Mesendoderm (in vitro differentiated cells): ENCODE results near the gene FLT1.

Experiments
- DNase-seq: peaks from one replicate; pipeline ENCODE4 v3.0.0; 2013
- H2AK5ac ChIP-seq: 2 replicates; pipeline ENCODE4 v1.6.1; 2013; ENCODE audit warnings: low read length, inconsistent platforms
- H2BK120ac ChIP-seq: 2 replicates; pipeline ENCODE4 v1.6.1; 2013; ENCODE audit warnings: low read depth, mild to moderate bottlenecking, low read length, moderate library complexity, mixed read lengths
- H2BK15ac ChIP-seq: replicated peaks from 2 replicates; pipeline ENCODE4 v1.6.1; 2013; ENCODE audit warnings: low read depth, mild to moderate bottlenecking, moderate library complexity
- H2BK5ac ChIP-seq: 2 replicates; pipeline ENCODE4 v1.6.1; 2013; ENCODE audit warnings: low read length, inconsistent platforms
- H3K18ac ChIP-seq: 2 replicates; pipeline ENCODE4 v1.6.1; 2013; ENCODE audit warnings: mild to moderate bottlenecking, low read length, mixed read lengths
- H3K23ac ChIP-seq: one replicate; pipeline ENCODE4 v1.6.1; 2013; ENCODE audit warnings: low read length
- H3K27ac ChIP-seq: 2 replicates; pipeline ENCODE4 v1.5.1; 2013; ENCODE audit warnings: low read depth, mild to moderate bottlenecking, inconsistent platforms, low read length, moderate library complexity
- H3K27me3 ChIP-seq: 2 replicates; pipeline ENCODE4 v1.6.1; 2013; ENCODE audit warnings: low read length, control low read depth, mild to moderate bottlenecking, inconsistent platforms; ENCODE audit not compliant: insufficient read depth, poor library complexity
- H3K36me3 ChIP-seq: 2 replicates; pipeline ENCODE4 v1.6.1; 2013; ENCODE audit warnings: low read length, inconsistent platforms; ENCODE audit not compliant: control insufficient read depth, insufficient read depth
- H3K4ac ChIP-seq: one replicate; pipeline ENCODE4 v1.6.1; 2013; ENCODE audit warnings: low read depth, mild to moderate bottlenecking, low read length, moderate library complexity
- H3K4me1 ChIP-seq: 2 replicates; pipeline ENCODE4 v1.6.1; 2013; ENCODE audit warnings: low read depth, low read length, inconsistent platforms; ENCODE audit not compliant: control insufficient read depth
- H3K4me2 ChIP-seq: 2 replicates; pipeline ENCODE4 v1.6.1; 2013; ENCODE audit warnings: low read length
- H3K4me3 ChIP-seq: 2 replicates; pipeline ENCODE4 v1.5.1; 2013; ENCODE audit warnings: mild to moderate bottlenecking, low read length
- H3K56ac ChIP-seq: one replicate; pipeline ENCODE4 v1.6.1; 2013; ENCODE audit warnings: low read length
- H3K79me1 ChIP-seq: 2 replicates; pipeline ENCODE4 v1.6.1; 2013; ENCODE audit warnings: low read length, inconsistent platforms
- H3K79me2 ChIP-seq: 2 replicates; pipeline ENCODE4 v1.6.1; 2013; ENCODE audit warnings: mild to moderate bottlenecking, low read length; ENCODE audit not compliant: control insufficient read depth, insufficient read depth
- H3K9ac ChIP-seq: 2 replicates; pipeline ENCODE4 v1.6.1; 2013; ENCODE audit warnings: low read length, inconsistent platforms
- H4K5ac ChIP-seq: one replicate; pipeline ENCODE4 v1.6.1; 2013; ENCODE audit warnings: low read length
- H4K8ac ChIP-seq: one replicate; pipeline ENCODE4 v1.6.1; 2013; ENCODE audit warnings: low read depth, mild to moderate bottlenecking, control low read depth, low read length, moderate library complexity
- WGBS: extraction: QIAGEN DNeasy Blood & Tissue Kit; methylation state at CpG from one replicate; pipeline ENCODE4 v1.1.7; 2013; ENCODE audit warnings: low lambda C conversion rate, missing lambda C conversion rate; ENCODE audit not compliant: insufficient coverage; ENCODE audit errors: extremely low coverage; 5-methylcytosine and 5-hydroxymethylcytosine counted together

FLT1 gene

GRCh38 chr13:28376604-28377003 lies 118.3 kb downstream of the FLT1 start:
- Histone ChIP-seq H2BK5ac (no peak overlapping the region), H3K23ac (no peak overlapping the region), H3K27ac (no peak overlapping the region), H3K36me3 (no peaks in the 10 kb centered on the region), H3K4me1 (no peaks in the 10 kb centered on the region), H3K27me3 (no peaks in the 10 kb centered on the region), H2AK5ac (no peak overlapping the region), H4K8ac (peak overlapping the region; percentile 28), H2BK120ac (no peak overlapping the region), H3K4ac (no peak overlapping the region), H2BK15ac (no peak overlapping the region), H3K4me3 (no peak overlapping the region), H3K56ac (no peak overlapping the region), H3K18ac (no peak overlapping the region), H4K5ac (no peak overlapping the region), H3K79me2 (no peaks in the 10 kb centered on the region), H3K4me2 (no peak overlapping the region), H3K9ac (no peak overlapping the region), H3K79me1 (no peaks in the 10 kb centered on the region)
- WGBS: no CpG with 5 or more reads among the region's 2 CpGs
- DNase-seq: no peak

- Histone ChIP-seq H2BK5ac (no peak overlapping the region), H3K36me3 (no peaks in the 10 kb centered on the region), H3K4ac (no peak overlapping the region), H3K4me1 (no peaks in the 10 kb centered on the region), H3K27ac (no peak overlapping the region), H3K4me2 (no peak overlapping the region), H3K9ac (no peak overlapping the region), H4K5ac (no peak overlapping the region), H3K79me1 (no peaks in the 10 kb centered on the region), H3K79me2 (no peaks in the 10 kb centered on the region), H3K23ac (no peak overlapping the region), H3K18ac (no peak overlapping the region), H3K27me3 (no peaks in the 10 kb centered on the region), H2BK15ac (no peak overlapping the region), H4K8ac (no peak overlapping the region), H3K56ac (no peak overlapping the region), H2AK5ac (no peak overlapping the region), H2BK120ac (no peak overlapping the region), H3K4me3 (no peak overlapping the region)
- DNase-seq: peak; percentile 79
- no CpG with 5 or more reads among the region's 5 CpGs for WGBS
Observed at GRCh38 chr13:28375250-28375930, 119.5 kb downstream of the FLT1 start.

- no peaks in the 10 kb centered on the region for H3K79me1 ChIP-seq
- H4K5ac ChIP-seq: no peak overlapping the region
- no peak overlapping the region for H2BK15ac ChIP-seq
- no peak overlapping the region for H3K27ac ChIP-seq
- H2AK5ac ChIP-seq: no peak overlapping the region
- no peak overlapping the region for H3K4me3 ChIP-seq
- H3K4me2 ChIP-seq: no peak overlapping the region
- WGBS: no CpG with 5 or more reads among the region's 3 CpGs
- H3K23ac ChIP-seq: no peak overlapping the region
- H3K79me2 ChIP-seq: no peaks in the 10 kb centered on the region
- no peaks in the 10 kb centered on the region for H3K27me3 ChIP-seq
- no peak overlapping the region for H2BK120ac ChIP-seq
- peak overlapping the region; percentile 22 for H3K18ac ChIP-seq
- H3K9ac ChIP-seq: no peak overlapping the region
- no peaks in the 10 kb centered on the region for H3K4me1 ChIP-seq
- H3K4ac ChIP-seq: no peak overlapping the region
- no peak overlapping the region for H2BK5ac ChIP-seq
- H3K56ac ChIP-seq: no peak overlapping the region
- DNase-seq: no peak
- no peak overlapping the region for H4K8ac ChIP-seq
- H3K36me3 ChIP-seq: no peaks in the 10 kb centered on the region
Observed at GRCh38 chr13:28373810-28374209, 121.1 kb downstream of the FLT1 start.

GRCh38 chr13:28370448-28370847 lies 124.5 kb downstream of the FLT1 start:
- H2BK15ac ChIP-seq: no peak overlapping the region
- H4K5ac ChIP-seq: no peak overlapping the region
- H3K9ac ChIP-seq: no peak overlapping the region
- H3K4me2 ChIP-seq: no peak overlapping the region
- no peak overlapping the region for H2AK5ac ChIP-seq
- no CpG with 5 or more reads among the region's 4 CpGs for WGBS
- H2BK5ac ChIP-seq: no peak overlapping the region
- H3K4me1 ChIP-seq: no peaks in the 10 kb centered on the region
- H3K4me3 ChIP-seq: no peak overlapping the region
- H3K79me2 ChIP-seq: no peaks in the 10 kb centered on the region
- H3K27ac ChIP-seq: no peak overlapping the region
- no peak for DNase-seq
- H3K4ac ChIP-seq: no peak overlapping the region
- no peak overlapping the region for H4K8ac ChIP-seq
- H3K56ac ChIP-seq: no peak overlapping the region
- H3K36me3 ChIP-seq: no peaks in the 10 kb centered on the region
- H2BK120ac ChIP-seq: no peak overlapping the region
- H3K27me3 ChIP-seq: no peaks in the 10 kb centered on the region
- H3K79me1 ChIP-seq: no peaks in the 10 kb centered on the region
- H3K18ac ChIP-seq: no peak overlapping the region
- no peak overlapping the region for H3K23ac ChIP-seq

GRCh38 chr13:28358708-28359107 lies 136.2 kb downstream of the FLT1 start:
- no peak overlapping the region for H4K5ac ChIP-seq
- H2AK5ac ChIP-seq: no peak overlapping the region
- H4K8ac ChIP-seq: no peak overlapping the region
- no peak overlapping the region for H2BK15ac ChIP-seq
- no peaks in the 10 kb centered on the region for H3K79me1 ChIP-seq
- H3K4ac ChIP-seq: no peak overlapping the region
- H3K36me3 ChIP-seq: no peaks in the 10 kb centered on the region
- H2BK5ac ChIP-seq: no peak overlapping the region
- no peak for DNase-seq
- no peak overlapping the region for H3K9ac ChIP-seq
- H3K79me2 ChIP-seq: no peaks in the 10 kb centered on the region
- H3K23ac ChIP-seq: no peak overlapping the region
- H3K27me3 ChIP-seq: no peaks in the 10 kb centered on the region
- H3K4me1 ChIP-seq: peaks cover 11% of the 10 kb centered on the region
- no peak overlapping the region for H3K4me3 ChIP-seq
- H3K27ac ChIP-seq: no peak overlapping the region
- no peak overlapping the region for H2BK120ac ChIP-seq
- WGBS: no CpG with 5 or more reads among the region's 2 CpGs
- H3K18ac ChIP-seq: no peak overlapping the region
- H3K4me2 ChIP-seq: no peak overlapping the region
- H3K56ac ChIP-seq: no peak overlapping the region

- peak overlapping the region; percentile 45 for H3K18ac ChIP-seq
- no peaks in the 10 kb centered on the region for H3K79me2 ChIP-seq
- no peak overlapping the region for H3K4ac ChIP-seq
- H3K27ac ChIP-seq: no peak overlapping the region
- DNase-seq: no peak
- no peak overlapping the region for H4K8ac ChIP-seq
- H3K4me3 ChIP-seq: no peak overlapping the region
- H3K4me2 ChIP-seq: no peak overlapping the region
- H3K4me1 ChIP-seq: peaks cover 11% of the 10 kb centered on the region
- no CpG with 5 or more reads among the region's 4 CpGs for WGBS
- no peak overlapping the region for H2AK5ac ChIP-seq
- no peak overlapping the region for H3K9ac ChIP-seq
- no peak overlapping the region for H2BK120ac ChIP-seq
- no peaks in the 10 kb centered on the region for H3K36me3 ChIP-seq
- H4K5ac ChIP-seq: no peak overlapping the region
- no peak overlapping the region for H3K56ac ChIP-seq
- H3K27me3 ChIP-seq: no peaks in the 10 kb centered on the region
- peak overlapping the region; percentile 6 for H2BK15ac ChIP-seq
- H2BK5ac ChIP-seq: no peak overlapping the region
- no peak overlapping the region for H3K23ac ChIP-seq
- no peaks in the 10 kb centered on the region for H3K79me1 ChIP-seq
Observed at GRCh38 chr13:28357911-28358433, 137.0 kb downstream of the FLT1 start.
